Ramos (cell line): ENCODE data around the gene ARHGEF17.

Source experiments
- in situ Hi-C: fragments of 300-500 bp; cut with MboI; formaldehyde crosslinking; loops from one replicate; pipeline ENCODE4 v1.14.3; 2022; ENCODE audit warnings: low sequenced_read_pairs; ENCODE audit not compliant: unreplicated experiment

The ARHGEF17 gene

GRCh38 chr11:73311394-73311869 lies 3.4 kb downstream of the ARHGEF17 start:
- in situ Hi-C loops, result no loop called here

GRCh38 chr11:73312036-73312435 lies 4.0 kb downstream of the ARHGEF17 start:
- in situ Hi-C loops, result no loop called here

- in situ Hi-C loops, result no loop called here
Observed at GRCh38 chr11:73312851-73313327, 4.8 kb downstream of the ARHGEF17 start.

- in situ Hi-C loops, result no loop called here
Observed at GRCh38 chr11:73313652-73314051, 5.6 kb downstream of the ARHGEF17 start.

- in situ Hi-C loops, result no loop called here
Observed at GRCh38 chr11:73314117-73314961, 6.3 kb downstream of the ARHGEF17 start.

- in situ Hi-C loops, result no loop called here
Observed at GRCh38 chr11:73315293-73316020, 7.4 kb downstream of the ARHGEF17 start.

- in situ Hi-C loops, result no loop called here
Observed at GRCh38 chr11:73316422-73316821, 8.3 kb downstream of the ARHGEF17 start.

- in situ Hi-C loops, result no loop called here
Observed at GRCh38 chr11:73317373-73317772, 9.3 kb downstream of the ARHGEF17 start.

GRCh38 chr11:73317803-73318202 lies 9.7 kb downstream of the ARHGEF17 start:
- in situ Hi-C loops, result no loop called here

GRCh38 chr11:73318501-73319011 lies 10.5 kb downstream of the ARHGEF17 start:
- in situ Hi-C loops, result no loop called here

GRCh38 chr11:73320763-73321603 lies 12.9 kb downstream of the ARHGEF17 start:
- in situ Hi-C loops, result no loop called here

- in situ Hi-C loops, result no loop called here
Observed at GRCh38 chr11:73321604-73322381, 13.7 kb downstream of the ARHGEF17 start.

- in situ Hi-C loops, result no loop called here
Observed at GRCh38 chr11:73322382-73323306, 14.6 kb downstream of the ARHGEF17 start.

- in situ Hi-C loops, result no loop called here
Observed at GRCh38 chr11:73323464-73323863, 15.4 kb downstream of the ARHGEF17 start.

GRCh38 chr11:73324116-73324515 lies 16.0 kb downstream of the ARHGEF17 start:
- in situ Hi-C loops, result no loop called here

GRCh38 chr11:73324665-73325035 lies 16.6 kb downstream of the ARHGEF17 start:
- in situ Hi-C loops, result no loop called here

- in situ Hi-C loops, result no loop called here
Observed at GRCh38 chr11:73325036-73325981, 17.2 kb downstream of the ARHGEF17 start.
